CD8-positive, alpha-beta memory T cell (primary cell): Measurements from ENCODE around the gene PYDC1. TPM values are rescaled to one million over a fixed set of nuclear protein-coding genes. Genes with fewer than 3 reads are reported as not detected.

Source experiments
- CTCF ChIA-PET: fragments of 350-600 bp; sonication (Branson Sonifier 250); formaldehyde crosslinking; loops from one replicate; lab custom pipeline; 2021; ENCODE audit warnings: antibody characterized with exemption; lab: Charles Lee
- POLR2A ChIA-PET: fragments of 350-600 bp; sonication (Branson Sonifier 250); formaldehyde crosslinking; loops from one replicate; lab custom pipeline; 2021; ENCODE audit warnings: antibody characterized with exemption; lab: Charles Lee
- DNase-seq, 5 donors: peaks; one replicate each; pipeline versions ENCODE4 v3.0.0 to v3.0.0-alpha.2; 2020 to 2022; ENCODE audit warnings: mixed read lengths in 1 of 5
- H3K27ac ChIP-seq: one replicate; pipeline ENCODE4 v1.7.0; 2013; ENCODE audit warnings: low read depth, mild to moderate bottlenecking, low read length, moderate library complexity
- H3K27me3 ChIP-seq: 2 replicates; pipeline ENCODE4 v1.7.0; 2013; ENCODE audit warnings: low read length, mild to moderate bottlenecking; ENCODE audit not compliant: insufficient read depth, poor library complexity, severe bottlenecking
- H3K36me3 ChIP-seq: 2 replicates; pipeline ENCODE4 v1.7.0; 2013; ENCODE audit warnings: mild to moderate bottlenecking, low read length, moderate library complexity; ENCODE audit not compliant: insufficient read depth
- H3K4me1 ChIP-seq: 2 replicates; pipeline ENCODE4 v1.7.0; 2013; ENCODE audit warnings: mild to moderate bottlenecking, low read length, moderate library complexity; ENCODE audit not compliant: insufficient read depth
- H3K4me3 ChIP-seq: 2 replicates; pipeline ENCODE4 v1.7.0; 2013; ENCODE audit warnings: mild to moderate bottlenecking, low read length
- H3K9me3 ChIP-seq: 2 replicates; pipeline ENCODE4 v1.7.0; 2013; ENCODE audit warnings: mild to moderate bottlenecking, low read length
- H3K27ac Mint-ChIP-seq, 8 donors: one replicate each; pipeline ENCODE4 v1.8.0; 2020 to 2021; ENCODE audit warnings: mixed read lengths in 8 of 8, mild to moderate bottlenecking in 6 of 8, inconsistent platforms in 3 of 8, moderate library complexity in 3 of 8
- H3K27me3 Mint-ChIP-seq, 2 donors: one replicate each; pipeline ENCODE4 v1.8.0; 2020 to 2021; ENCODE audit warnings: mixed read lengths in 2 of 2, mild to moderate bottlenecking in 1 of 2, moderate library complexity in 1 of 2
- H3K36me3 Mint-ChIP-seq, 3 donors: one replicate each; pipeline ENCODE4 v1.8.0; 2020 to 2021; ENCODE audit warnings: mixed read lengths in 3 of 3, inconsistent platforms in 1 of 3, mild to moderate bottlenecking in 1 of 3
- H3K4me1 Mint-ChIP-seq, 3 donors: one replicate each; pipeline ENCODE4 v1.8.0; 2020 to 2021; ENCODE audit warnings: mixed read lengths in 3 of 3, inconsistent platforms in 1 of 3, mild to moderate bottlenecking in 1 of 3
- H3K4me3 Mint-ChIP-seq, 7 donors: one replicate each; pipeline ENCODE4 v1.8.0; 2020 to 2021; ENCODE audit warnings: mixed read lengths in 7 of 7, mild to moderate bottlenecking in 6 of 7, moderate library complexity in 4 of 7, inconsistent platforms in 2 of 7
- H3K9me3 Mint-ChIP-seq, 5 donors: one replicate each; pipeline ENCODE4 v1.8.0; 2020 to 2022; ENCODE audit warnings: mixed read lengths in 5 of 5, mild to moderate bottlenecking in 3 of 5, moderate library complexity in 2 of 5, inconsistent platforms in 1 of 5
- polyA plus RNA-seq: library from polyadenylated mRNA; unstranded; fragments of 300-500 nt; fragmentation: Illumina TruSeq; gene quantifications from one replicate; pipeline ENCODE4 v1.2.3, GENCODE V29; 2021
- total RNA-seq, 2 experiments: library from RNA; stranded (reverse); gene quantifications; one replicate each; pipeline ENCODE4 v1.2.3, GENCODE V29; 2021

PYDC1 gene
- total and polyA plus RNA-seq, 3 experiments from 2014 or later: not detected

DNA sequence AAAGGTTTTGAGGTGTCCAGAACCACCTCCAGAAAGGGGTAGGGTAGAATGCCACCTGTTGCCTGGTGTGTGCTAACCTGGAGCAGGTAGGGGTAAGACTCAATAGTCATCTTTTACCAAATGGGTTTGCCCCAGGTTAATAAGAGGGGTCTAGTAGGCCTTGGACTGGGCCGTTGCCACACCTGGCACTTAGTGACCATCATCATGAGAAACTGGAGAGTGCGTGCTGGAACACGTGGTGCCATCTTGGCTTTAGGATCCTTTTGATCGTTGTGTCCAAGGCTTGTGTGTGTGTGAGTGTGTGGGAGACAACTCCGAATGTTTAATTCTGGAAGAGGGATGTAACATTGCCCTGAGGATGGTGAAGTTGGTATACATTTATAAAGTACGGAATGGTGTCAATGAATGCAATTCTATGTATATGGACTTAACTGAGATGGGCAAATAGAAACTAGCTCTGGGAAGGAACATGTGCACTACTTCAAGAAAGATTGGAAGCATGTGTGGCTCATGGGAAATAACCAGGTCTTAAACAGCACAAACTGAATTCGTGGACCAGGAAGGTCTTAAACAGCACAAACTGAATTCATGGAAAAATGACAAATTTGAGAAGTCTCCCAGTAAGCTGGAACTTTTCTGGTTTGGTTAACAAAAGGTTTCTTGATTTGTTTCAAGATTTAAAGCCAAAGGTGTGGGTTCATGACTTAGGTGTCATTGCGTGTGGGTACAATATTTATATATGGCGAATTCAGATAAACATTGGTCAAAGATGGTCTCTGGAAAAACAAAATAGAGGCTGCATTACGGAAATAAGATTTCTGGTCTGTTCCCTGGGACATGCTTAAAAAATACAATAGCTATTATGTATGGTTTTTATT lies 29.8 kb downstream of the PYDC1 start:
- POLR2A ChIA-PET: interaction anchor here (0.6 to 6.7 kb wide), 4 partner anchors 14 to 62 kb away, joined by 3 to 40 read pairs (median 6); partner anchors contain the start of gene PYCARD
- Histone ChIP-seq H3K4me3 (no peak overlapping the region), H3K9me3 (no peaks in the 10 kb centered on the region), H3K27me3 (no peaks in the 10 kb centered on the region), H3K4me1 (peaks cover 75% of the 10 kb centered on the region), H3K27ac (no peak overlapping the region), H3K36me3 (peaks cover 94% of the 10 kb centered on the region)
- Mint-ChIP-seq H3K27ac (peak overlapping the region; percentile 64 to 85 (median 67)), H3K4me1 (peaks cover 85 to 96% (median 96%) of the 10 kb centered on the region in 3 donors), H3K4me3 (peak overlapping the region in 5 of 7 donors; percentile 9 to 34 (median 26)), H3K9me3 (no peaks in the 10 kb centered on the region), H3K36me3 (peaks cover 57 to 97% (median 59%) of the 10 kb centered on the region in 3 donors), H3K27me3 (no peaks in the 10 kb centered on the region)
- no peak for DNase-seq
- CTCF ChIA-PET: interaction anchor here (1.5 to 2.1 kb wide), 2 partner anchors 11 to 45 kb away, joined by 5 to 7 read pairs; no protein-coding TSS in a partner anchor

DNA sequence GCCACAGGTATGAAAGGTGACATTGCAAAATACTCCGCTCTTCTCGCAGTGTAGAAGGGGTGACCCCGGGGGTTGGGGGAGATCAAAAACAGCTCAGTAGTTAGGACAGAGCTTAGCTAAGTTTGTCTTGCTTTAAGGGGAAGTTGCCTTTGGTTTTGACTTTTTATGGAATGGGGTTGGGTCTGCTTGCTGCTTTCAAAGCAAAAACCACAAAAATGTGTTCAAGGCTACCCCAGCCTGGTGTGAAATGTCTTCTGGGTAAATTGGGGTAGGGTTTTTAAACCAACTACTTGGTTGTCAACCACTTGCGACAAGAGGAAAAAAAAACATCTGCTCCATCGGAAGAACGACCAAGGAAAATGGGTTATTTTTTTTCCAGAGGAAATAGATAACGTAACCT lies 30.8 kb downstream of the PYDC1 start:
- peak overlapping the region; percentile 2 to 82 (median 56) for H3K27ac Mint-ChIP-seq
- DNase-seq: no peak
- H3K27me3 ChIP-seq: no peaks in the 10 kb centered on the region
- peaks cover 0 to 2% (median 0%) of the 10 kb centered on the region in 5 donors for H3K9me3 Mint-ChIP-seq
- CTCF ChIA-PET: interaction anchor here (2.1 kb wide), 1 partner anchor 44 kb away, joined by 7 read pairs; no protein-coding TSS in a partner anchor
- no peak overlapping the region for H3K27ac ChIP-seq
- peaks cover 86 to 97% (median 96%) of the 10 kb centered on the region in 3 donors for H3K4me1 Mint-ChIP-seq
- H3K4me3 ChIP-seq: no peak overlapping the region
- peaks cover 55 to 96% (median 59%) of the 10 kb centered on the region in 3 donors for H3K36me3 Mint-ChIP-seq
- peaks cover 89% of the 10 kb centered on the region for H3K36me3 ChIP-seq
- H3K4me1 ChIP-seq: peaks cover 82% of the 10 kb centered on the region
- peak overlapping the region; percentile 16 to 75 (median 62) for H3K4me3 Mint-ChIP-seq
- POLR2A ChIA-PET: interaction anchor here (6.7 kb wide), 1 partner anchor 15 kb away, joined by 40 read pairs; the partner anchor contains the start of gene PYCARD
- H3K9me3 ChIP-seq: no peaks in the 10 kb centered on the region
- no peaks in the 10 kb centered on the region for H3K27me3 Mint-ChIP-seq

DNA sequence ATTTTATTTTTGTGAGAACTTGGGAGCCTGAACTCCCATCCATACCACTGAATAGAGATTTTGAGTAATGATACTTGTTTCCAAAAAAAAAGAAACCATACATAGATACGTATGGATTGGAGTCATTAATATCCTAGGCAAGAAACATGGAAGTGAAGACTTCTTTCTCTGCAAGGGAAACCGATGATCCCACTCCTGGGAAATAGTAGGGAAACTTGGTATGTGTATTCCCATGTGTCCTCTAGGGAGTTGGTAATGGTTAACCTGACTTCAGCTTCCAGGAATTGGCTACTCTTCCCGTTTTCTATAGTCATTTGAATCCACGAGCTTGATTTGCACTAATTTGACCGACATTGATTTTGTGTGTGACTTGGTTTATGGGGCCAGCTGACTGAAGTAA lies 31.6 kb downstream of the PYDC1 start:
- ChIA-PET CTCF (no interaction called here), POLR2A (interaction anchor here (6.7 kb wide), 1 partner anchor 16 kb away, joined by 40 read pairs; the partner anchor contains the start of gene PYCARD)
- Histone ChIP-seq H3K4me1 (peaks cover 82% of the 10 kb centered on the region), H3K9me3 (no peaks in the 10 kb centered on the region), H3K27ac (no peak overlapping the region), H3K36me3 (peaks cover 80% of the 10 kb centered on the region), H3K4me3 (no peak overlapping the region), H3K27me3 (no peaks in the 10 kb centered on the region)
- DNase-seq: no peak
- Mint-ChIP-seq H3K4me1 (peaks cover 85 to 91% (median 90%) of the 10 kb centered on the region in 3 donors), H3K27ac (peak overlapping the region in 7 of 8 donors; percentile 4 to 82 (median 69)), H3K4me3 (peak overlapping the region in 6 of 7 donors; percentile 31 to 72 (median 54)), H3K27me3 (peaks cover 0 to 2% of the 10 kb centered on the region in 2 donors), H3K9me3 (peaks cover 0 to 3% (median 0%) of the 10 kb centered on the region in 5 donors), H3K36me3 (peaks cover 46 to 95% (median 54%) of the 10 kb centered on the region in 3 donors)

DNA sequence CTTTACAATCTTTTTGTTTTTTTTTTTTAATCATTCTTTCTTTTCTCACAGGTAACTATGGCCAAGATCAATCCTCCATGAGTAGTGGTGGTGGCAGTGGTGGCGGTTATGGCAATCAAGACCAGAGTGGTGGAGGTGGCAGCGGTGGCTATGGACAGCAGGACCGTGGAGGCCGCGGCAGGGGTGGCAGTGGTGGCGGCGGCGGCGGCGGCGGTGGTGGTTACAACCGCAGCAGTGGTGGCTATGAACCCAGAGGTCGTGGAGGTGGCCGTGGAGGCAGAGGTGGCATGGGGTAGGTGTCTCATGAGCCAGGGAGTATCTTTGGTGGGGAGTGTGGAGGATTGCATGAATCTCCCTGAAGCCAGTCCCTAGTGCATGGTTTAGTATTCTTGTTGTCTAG lies 32.0 kb downstream of the PYDC1 start:
- Histone ChIP-seq H3K9me3 (no peaks in the 10 kb centered on the region), H3K4me3 (no peak overlapping the region), H3K36me3 (peaks cover 76% of the 10 kb centered on the region), H3K4me1 (peaks cover 80% of the 10 kb centered on the region), H3K27ac (no peak overlapping the region), H3K27me3 (no peaks in the 10 kb centered on the region)
- Mint-ChIP-seq H3K9me3 (peaks cover 0 to 3% (median 0%) of the 10 kb centered on the region in 5 donors), H3K27ac (peak overlapping the region; percentile 4 to 94 (median 72)), H3K27me3 (peaks cover 0 to 5% of the 10 kb centered on the region in 2 donors), H3K36me3 (peaks cover 42 to 93% (median 50%) of the 10 kb centered on the region in 3 donors), H3K4me3 (peak overlapping the region; percentile 3 to 72 (median 51)), H3K4me1 (peaks cover 82 to 88% (median 87%) of the 10 kb centered on the region in 3 donors)
- CTCF ChIA-PET: interaction anchor here (0.6 to 3.5 kb wide), 2 partner anchors 11 to 43 kb away, joined by 3 to 12 read pairs; no protein-coding TSS in a partner anchor
- DNase-seq: no peak
- POLR2A ChIA-PET: interaction anchor here (0.6 to 6.7 kb wide), 5 partner anchors 10 to 42 kb away, joined by 3 to 40 read pairs (median 7); partner anchors contain the start of genes PYCARD and PYDC1

DNA sequence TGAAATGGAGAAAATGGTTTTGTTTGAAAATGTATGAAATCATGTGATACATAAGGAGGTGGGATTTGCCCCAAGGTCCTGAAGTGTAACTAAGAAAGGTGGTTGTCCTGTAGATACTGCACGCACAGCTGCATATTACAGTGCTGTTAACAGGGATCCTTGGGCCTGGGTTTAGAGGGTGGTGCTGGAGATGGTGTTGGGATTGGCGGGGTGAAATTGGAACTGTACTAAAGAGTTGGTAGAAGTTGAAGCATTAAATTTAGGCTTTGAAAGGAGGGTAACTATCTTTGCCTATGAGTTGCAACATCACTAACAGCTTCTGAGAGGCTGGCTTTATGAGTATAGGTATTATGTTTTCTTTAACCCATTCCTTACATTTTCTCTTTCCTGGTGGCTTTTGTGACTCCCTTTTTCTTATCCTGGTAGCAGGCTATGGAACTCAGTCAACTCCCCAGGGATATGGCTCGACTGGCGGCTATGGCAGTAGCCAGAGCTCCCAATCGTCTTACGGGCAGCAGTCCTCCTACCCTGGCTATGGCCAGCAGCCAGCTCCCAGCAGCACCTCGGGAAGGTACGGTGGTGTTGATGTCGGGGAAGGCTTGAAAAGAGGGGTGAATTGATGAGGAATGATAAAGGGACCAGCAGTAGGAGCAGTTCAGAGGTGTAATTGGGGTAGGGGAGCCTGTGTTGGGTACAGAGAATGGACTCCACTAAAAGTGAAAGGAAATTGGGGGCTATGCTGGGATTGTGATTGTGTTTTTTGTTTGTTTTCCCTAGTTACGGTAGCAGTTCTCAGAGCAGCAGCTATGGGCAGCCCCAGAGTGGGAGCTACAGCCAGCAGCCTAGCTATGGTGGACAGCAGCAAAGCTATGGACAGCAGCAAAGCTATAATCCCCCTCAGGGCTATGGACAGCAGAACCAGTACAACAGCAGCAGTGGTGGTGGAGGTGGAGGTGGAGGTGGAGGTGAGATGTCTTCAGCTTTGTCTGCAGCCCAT lies 33.2 kb downstream of the PYDC1 start:
- H3K27ac ChIP-seq: no peak overlapping the region

DNA sequence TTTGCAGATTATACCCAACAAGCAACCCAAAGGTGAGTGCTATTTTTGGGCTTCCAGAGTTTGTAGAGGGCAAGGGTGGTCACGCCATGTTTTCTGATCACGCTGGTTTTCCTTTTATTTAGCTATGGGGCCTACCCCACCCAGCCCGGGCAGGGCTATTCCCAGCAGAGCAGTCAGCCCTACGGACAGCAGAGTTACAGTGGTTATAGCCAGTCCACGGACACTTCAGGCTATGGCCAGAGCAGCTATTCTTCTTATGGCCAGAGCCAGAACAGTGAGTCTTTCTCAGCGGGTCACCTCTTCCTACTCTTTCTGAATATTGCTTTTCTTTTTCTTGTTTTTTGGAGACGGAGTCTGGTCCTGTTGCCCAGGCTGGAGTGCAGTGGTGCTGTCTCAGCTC lies 34.5 kb downstream of the PYDC1 start:
- Histone ChIP-seq H3K4me1 (peaks cover 74% of the 10 kb centered on the region), H3K36me3 (peaks cover 51% of the 10 kb centered on the region), H3K27ac (peak overlapping the region; percentile 96), H3K9me3 (no peaks in the 10 kb centered on the region), H3K4me3 (peak overlapping the region; percentile 85), H3K27me3 (no peaks in the 10 kb centered on the region)
- H3K36me3 Mint-ChIP-seq: peaks cover 24 to 69% (median 31%) of the 10 kb centered on the region in 3 donors
- peaks cover 70 to 83% (median 75%) of the 10 kb centered on the region in 3 donors for H3K4me1 Mint-ChIP-seq
- peak overlapping the region; percentile 90 to 100 (median 97) for H3K4me3 Mint-ChIP-seq
- peak overlapping the region; percentile 21 to 96 (median 78) for H3K27ac Mint-ChIP-seq
- ChIA-PET CTCF (interaction anchor here (1.1 to 3.5 kb wide), 5 partner anchors 18 to 260 kb away, joined by 3 to 12 read pairs (median 6); partner anchors contain the start of gene ZNF843), POLR2A (interaction anchor here (0.6 to 6.7 kb wide), 4 partner anchors 16 to 110 kb away, joined by 3 to 40 read pairs (median 4); partner anchors contain the start of genes KAT8 and PYCARD)
- no peak for DNase-seq
- H3K9me3 Mint-ChIP-seq: peaks cover 0 to 3% (median 0%) of the 10 kb centered on the region in 5 donors
- peaks cover 0 to 8% of the 10 kb centered on the region in 2 donors for H3K27me3 Mint-ChIP-seq

More for the DNA sequence above, 33.2 kb downstream of the PYDC1 start:
- peaks cover 30 to 83% (median 40%) of the 10 kb centered on the region in 3 donors for H3K36me3 Mint-ChIP-seq
- peaks cover 76 to 83% (median 80%) of the 10 kb centered on the region in 3 donors for H3K4me1 Mint-ChIP-seq
- Histone ChIP-seq H3K4me1 (peaks cover 73% of the 10 kb centered on the region), H3K36me3 (peaks cover 64% of the 10 kb centered on the region), H3K4me3 (no peak overlapping the region), H3K27me3 (no peaks in the 10 kb centered on the region), H3K9me3 (no peaks in the 10 kb centered on the region)
- no peak for DNase-seq
- CTCF ChIA-PET: interaction anchor here (1.1 to 3.5 kb wide), 3 partner anchors 17 to 259 kb away, joined by 3 to 12 read pairs (median 6); partner anchors contain the start of gene ZNF843
- POLR2A ChIA-PET: interaction anchor here (0.5 to 6.7 kb wide), 9 partner anchors 11 to 81 kb away, joined by 3 to 40 read pairs (median 4); partner anchors contain the start of genes PYCARD and PYDC1
- H3K27me3 Mint-ChIP-seq: peaks cover 0 to 8% of the 10 kb centered on the region in 2 donors
- peak overlapping the region; percentile 90 to 100 (median 97) for H3K4me3 Mint-ChIP-seq
- H3K9me3 Mint-ChIP-seq: peaks cover 0 to 3% (median 0%) of the 10 kb centered on the region in 5 donors
- H3K27ac Mint-ChIP-seq: peak overlapping the region; percentile 21 to 96 (median 74)
